Naive thymus-derived CD4-positive, alpha-beta T cell (primary cell): ENCODE results near the gene MSH5. TPM values are rescaled to one million over a fixed set of nuclear protein-coding genes. Genes with fewer than 3 reads are reported as not detected.

Experiments used
- ATAC-seq: fragments of 150-1000 bp; cut with Tn5 transposase; 2 replicates; pipeline ENCODE4 v1.10.0; 2021; ENCODE audit warnings: mild to moderate bottlenecking, moderate library complexity
- CTCF ChIA-PET: fragments of 350-600 bp; sonication (Branson Sonifier 250); formaldehyde crosslinking; loops from one replicate; lab custom pipeline; 2021; ENCODE audit warnings: antibody characterized with exemption; lab: Charles Lee
- POLR2A ChIA-PET: fragments of 350-600 bp; sonication (Branson Sonifier 250); formaldehyde crosslinking; loops from one replicate; lab custom pipeline; 2021; ENCODE audit warnings: antibody characterized with exemption, inconsistent platforms; lab: Charles Lee
- DNase-seq, 9 donors: peaks; one replicate each; pipeline versions ENCODE4 v3.0.0 to v3.0.0-alpha.2; 2020 to 2022; ENCODE audit warnings: mixed read lengths in 1 of 9
- H3K27ac ChIP-seq: one replicate; pipeline ENCODE4 v1.7.0; 2013; ENCODE audit warnings: mild to moderate bottlenecking, low read depth, low read length, moderate library complexity
- H3K27me3 ChIP-seq, 2 donors: one replicate each; pipeline ENCODE4 v1.7.0; 2013; ENCODE audit warnings: low read length in 2 of 2, mild to moderate bottlenecking in 2 of 2, moderate library complexity in 2 of 2; ENCODE audit not compliant: control insufficient read depth in 2 of 2, insufficient read depth in 2 of 2
- H3K36me3 ChIP-seq, 3 experiments: 1 replicate in 2 of 3; 2 replicates in 1 of 3; pipeline ENCODE4 v1.7.0; 2013; ENCODE audit warnings: low read length in 3 of 3, mild to moderate bottlenecking in 3 of 3, moderate library complexity in 1 of 3; ENCODE audit not compliant: insufficient read depth in 3 of 3, control insufficient read depth in 2 of 3
- H3K4me1 ChIP-seq, 2 donors: one replicate each; pipeline ENCODE4 v1.7.0; 2013; ENCODE audit warnings: low read length in 2 of 2, mild to moderate bottlenecking in 2 of 2, moderate library complexity in 1 of 2; ENCODE audit not compliant: control insufficient read depth in 2 of 2, insufficient read depth in 2 of 2
- H3K4me3 ChIP-seq: 2 replicates; pipeline ENCODE4 v1.7.0; 2013; ENCODE audit warnings: mild to moderate bottlenecking, low read length
- H3K9me3 ChIP-seq, 3 experiments: 1 replicate in 2 of 3; 2 replicates in 1 of 3; pipeline ENCODE4 v1.7.0; 2013; ENCODE audit warnings: low read length in 3 of 3; ENCODE audit not compliant: control insufficient read depth in 2 of 3
- H3K27ac Mint-ChIP-seq, 9 donors: one replicate each; pipeline ENCODE4 v1.8.0; 2020 to 2022; ENCODE audit warnings: mixed read lengths in 9 of 9, mild to moderate bottlenecking in 8 of 9, moderate library complexity in 5 of 9, inconsistent platforms in 2 of 9
- H3K27me3 Mint-ChIP-seq, 5 donors: one replicate each; pipeline ENCODE4 v1.8.0; 2021 to 2022; ENCODE audit warnings: mixed read lengths in 5 of 5, mild to moderate bottlenecking in 1 of 5
- H3K36me3 Mint-ChIP-seq, 5 donors: one replicate each; pipeline ENCODE4 v1.8.0; 2020 to 2022; ENCODE audit warnings: mixed read lengths in 5 of 5, mild to moderate bottlenecking in 3 of 5, inconsistent platforms in 1 of 5
- H3K4me1 Mint-ChIP-seq, 7 donors: one replicate each; pipeline ENCODE4 v1.8.0; 2020 to 2022; ENCODE audit warnings: mixed read lengths in 7 of 7, mild to moderate bottlenecking in 3 of 7, inconsistent platforms in 1 of 7
- H3K4me3 Mint-ChIP-seq, 10 donors: one replicate each; pipeline ENCODE4 v1.8.0; 2020 to 2022; ENCODE audit warnings: mild to moderate bottlenecking in 10 of 10, mixed read lengths in 10 of 10, moderate library complexity in 6 of 10, inconsistent platforms in 2 of 10
- H3K9me3 Mint-ChIP-seq, 11 donors: one replicate each; pipeline ENCODE4 v1.8.0; 2020 to 2022; ENCODE audit warnings: mixed read lengths in 11 of 11, mild to moderate bottlenecking in 4 of 11, inconsistent platforms in 1 of 11, moderate library complexity in 1 of 11
- intact Hi-C, 2 donors: fragments of 100-400 bp; cut with micrococcal nuclease; formaldehyde crosslinking; loops; one replicate each; pipeline ENCODE4 v1.15.1; 2023
- polyA plus RNA-seq, 2 donors: library from polyadenylated mRNA; unstranded; fragments of 300-500 nt; fragmentation: Illumina TruSeq; gene quantifications; one replicate each; pipeline ENCODE4 v1.2.3, GENCODE V29; 2021
- total RNA-seq, 6 experiments: library from RNA in 5 of 6; stranded (reverse) in 5 of 6; gene quantifications; 1 replicate in 5 of 6; 2 replicates in 1 of 6; pipeline ENCODE4 v1.2.3 and lab custom pipeline; 2021 to 2026

The MSH5 gene
- total and polyA plus RNA-seq, 7 experiments from 2014 or later = 0.51 to 52.2 (median 11.0) TPM

DNA sequence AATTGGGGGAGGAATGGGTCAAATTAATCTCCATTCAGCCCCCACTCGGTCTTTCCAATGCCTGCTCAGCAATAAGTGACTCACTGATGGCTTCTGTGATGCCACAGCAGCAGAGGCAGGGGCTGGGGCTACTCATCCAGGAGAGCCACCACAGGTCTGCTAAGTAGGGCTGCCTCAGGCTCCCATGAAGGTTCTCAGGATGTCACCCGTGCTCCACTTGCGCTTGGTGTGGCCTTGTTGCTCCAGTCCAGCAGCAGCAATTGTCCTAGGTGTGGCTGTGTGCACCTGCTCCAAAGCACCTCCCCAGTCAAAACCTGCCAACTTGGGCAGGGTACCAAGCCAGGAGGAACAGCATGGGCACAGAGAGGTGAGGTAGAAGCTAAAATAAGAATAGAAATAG is 17.6 kb upstream of the MSH5 start:
- Histone ChIP-seq H3K27ac (no peak overlapping the region), H3K36me3 (no peaks in the 10 kb centered on the region), H3K4me3 (no peak overlapping the region), H3K9me3 (no peaks in the 10 kb centered on the region), H3K27me3 (no peaks in the 10 kb centered on the region), H3K4me1 (peaks cover 0 to 2% of the 10 kb centered on the region in 2 donors)
- POLR2A ChIA-PET = no interaction called here
- H3K36me3 Mint-ChIP-seq = peaks cover 0 to 8% (median 0%) of the 10 kb centered on the region in 5 donors
- CTCF ChIA-PET = interaction anchor here (0.6 kb wide), 1 partner anchor 532 kb away, joined by 4 read pairs; no protein-coding TSS in a partner anchor
- ATAC-seq (no peak), DNase-seq (no peak)
- H3K9me3 Mint-ChIP-seq = no peaks in the 10 kb centered on the region
- H3K4me3 Mint-ChIP-seq = no peak overlapping the region
- H3K27ac Mint-ChIP-seq = no peak overlapping the region
- intact Hi-C loops = no loop called here
- peaks cover 0 to 6% (median 0%) of the 10 kb centered on the region in 5 donors for H3K27me3 Mint-ChIP-seq
- H3K4me1 Mint-ChIP-seq = peaks cover 20 to 31% (median 26%) of the 10 kb centered on the region in 7 donors

DNA sequence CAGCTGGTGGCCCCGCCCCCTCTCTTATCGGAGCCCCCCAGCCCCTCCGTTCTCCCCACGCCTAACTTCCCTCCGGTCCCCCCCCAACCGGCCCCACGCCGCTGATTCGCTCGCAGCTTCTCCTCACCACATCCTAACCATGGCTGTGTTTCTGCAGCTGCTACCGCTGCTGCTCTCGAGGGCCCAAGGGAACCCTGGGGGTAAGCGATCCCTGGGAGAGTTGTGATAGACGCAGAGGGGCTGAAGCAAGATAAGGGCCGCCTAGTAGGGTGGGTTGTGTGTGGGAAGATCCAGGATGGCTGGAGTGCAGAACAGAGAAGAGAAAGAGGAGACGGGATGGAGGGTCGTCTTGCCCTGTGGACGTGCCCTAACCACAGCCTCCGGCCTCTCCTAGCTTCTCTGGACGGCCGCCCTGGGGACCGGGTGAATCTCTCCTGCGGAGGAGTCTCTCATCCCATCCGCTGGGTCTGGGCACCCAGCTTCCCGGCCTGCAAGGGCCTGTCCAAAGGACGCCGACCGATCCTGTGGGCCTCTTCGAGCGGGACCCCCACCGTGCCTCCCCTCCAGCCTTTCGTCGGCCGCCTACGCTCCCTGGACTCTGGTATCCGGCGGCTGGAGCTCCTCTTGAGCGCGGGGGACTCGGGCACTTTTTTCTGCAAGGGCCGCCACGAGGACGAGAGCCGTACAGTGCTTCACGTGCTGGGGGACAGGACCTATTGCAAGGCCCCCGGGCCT is 16.4 kb upstream of the MSH5 start, which contains the start of gene MPIG6B:
Gene MPIG6B (plus strand): TSS at position 129 of the 735 bp plus-strand sequence. CDS start 11 bp downstream, at position 140.
- ChIA-PET CTCF (interaction anchor here (0.6 kb wide), 1 partner anchor 1839 kb away, joined by 3 read pairs; no protein-coding TSS in a partner anchor), POLR2A (interaction anchor here (0.7 to 1.0 kb wide), 3 partner anchors 9 to 49 kb away, joined by 4 read pairs; partner anchors contain the start of gene CLIC1)
- Histone ChIP-seq H3K27ac (no peak within 1 kb of the TSS), H3K36me3 (no peaks in the 10 kb centered on the region), H3K27me3 (no peaks in the 10 kb centered on the region), H3K9me3 (no peaks in the 10 kb centered on the region), H3K4me3 (no peak within 1 kb of the TSS), H3K4me1 (peaks cover 0 to 13% of the 10 kb centered on the region in 2 donors)
- DNase-seq = no peak
- peak within 1 kb of the TSS in 2 of 9 donors; percentile 45 to 84 for H3K27ac Mint-ChIP-seq
- peaks cover 0 to 13% (median 0%) of the 10 kb centered on the region in 5 donors for H3K36me3 Mint-ChIP-seq
- H3K4me3 Mint-ChIP-seq = peak within 1 kb of the TSS in 5 of 10 donors; percentile 4 to 64 (median 44)
- H3K9me3 Mint-ChIP-seq = no peaks in the 10 kb centered on the region
- peaks cover 0 to 6% (median 0%) of the 10 kb centered on the region in 5 donors for H3K27me3 Mint-ChIP-seq
- no peak for ATAC-seq
- peaks cover 27 to 41% (median 31%) of the 10 kb centered on the region in 7 donors for H3K4me1 Mint-ChIP-seq
- intact Hi-C loops = no loop called here

DNA sequence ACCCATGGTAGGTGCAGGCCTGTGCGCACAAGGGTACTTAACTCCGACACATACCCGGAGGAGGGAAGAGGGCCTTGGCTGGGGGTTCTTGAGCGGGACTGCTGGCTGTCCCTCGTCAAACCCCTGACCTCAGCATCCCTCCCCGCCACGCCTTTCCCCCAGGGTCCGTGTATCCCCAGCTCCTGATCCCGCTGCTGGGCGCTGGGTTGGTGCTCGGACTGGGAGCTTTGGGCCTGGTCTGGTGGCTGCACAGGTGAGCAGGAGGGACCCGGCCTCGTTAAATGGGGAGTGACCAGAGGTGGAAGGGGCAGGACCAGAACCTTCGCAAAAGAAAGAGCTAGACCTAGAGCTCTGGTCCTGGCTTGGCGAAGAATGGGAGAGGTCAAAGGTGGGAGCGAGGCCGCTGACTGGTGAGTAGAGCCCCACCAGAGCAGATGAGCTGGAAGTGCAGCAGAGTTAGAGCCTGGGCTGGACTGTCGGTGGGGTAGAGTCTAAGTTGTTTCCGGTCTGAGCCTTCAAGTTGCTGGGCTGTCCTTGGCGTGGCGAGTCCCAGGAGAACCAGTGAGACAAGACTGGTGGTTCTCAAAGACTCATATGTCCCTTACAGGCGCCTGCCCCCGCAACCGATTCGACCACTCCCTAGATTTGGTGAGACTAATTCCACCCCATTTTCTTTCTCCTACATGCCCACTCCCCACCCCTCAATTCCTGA is 15.7 kb upstream of the MSH5 start:
- Mint-ChIP-seq H3K36me3 (peaks cover 0 to 15% (median 0%) of the 10 kb centered on the region in 5 donors), H3K4me3 (peak overlapping the region in 2 of 10 donors; percentile 4 to 44), H3K4me1 (peaks cover 28 to 48% (median 36%) of the 10 kb centered on the region in 7 donors), H3K27ac (peak overlapping the region in 1 of 9 donors; percentile 62), H3K27me3 (peaks cover 0 to 6% (median 0%) of the 10 kb centered on the region in 5 donors), H3K9me3 (no peaks in the 10 kb centered on the region)
- Histone ChIP-seq H3K4me1 (peaks cover 4 to 13% of the 10 kb centered on the region in 2 donors), H3K4me3 (no peak overlapping the region), H3K36me3 (no peaks in the 10 kb centered on the region), H3K9me3 (no peaks in the 10 kb centered on the region), H3K27ac (no peak overlapping the region), H3K27me3 (no peaks in the 10 kb centered on the region)
- DNase-seq = no peak
- no peak for ATAC-seq
- POLR2A ChIA-PET = interaction anchor here (0.7 kb wide), 3 partner anchors 12 to 1121 kb away, joined by 3 to 4 read pairs (median 4); partner anchors contain the start of gene CLIC1
- CTCF ChIA-PET = interaction anchor here (0.6 kb wide), 2 partner anchors 107 to 1838 kb away, joined by 3 read pairs; no protein-coding TSS in a partner anchor
- intact Hi-C loops = no loop called here

DNA sequence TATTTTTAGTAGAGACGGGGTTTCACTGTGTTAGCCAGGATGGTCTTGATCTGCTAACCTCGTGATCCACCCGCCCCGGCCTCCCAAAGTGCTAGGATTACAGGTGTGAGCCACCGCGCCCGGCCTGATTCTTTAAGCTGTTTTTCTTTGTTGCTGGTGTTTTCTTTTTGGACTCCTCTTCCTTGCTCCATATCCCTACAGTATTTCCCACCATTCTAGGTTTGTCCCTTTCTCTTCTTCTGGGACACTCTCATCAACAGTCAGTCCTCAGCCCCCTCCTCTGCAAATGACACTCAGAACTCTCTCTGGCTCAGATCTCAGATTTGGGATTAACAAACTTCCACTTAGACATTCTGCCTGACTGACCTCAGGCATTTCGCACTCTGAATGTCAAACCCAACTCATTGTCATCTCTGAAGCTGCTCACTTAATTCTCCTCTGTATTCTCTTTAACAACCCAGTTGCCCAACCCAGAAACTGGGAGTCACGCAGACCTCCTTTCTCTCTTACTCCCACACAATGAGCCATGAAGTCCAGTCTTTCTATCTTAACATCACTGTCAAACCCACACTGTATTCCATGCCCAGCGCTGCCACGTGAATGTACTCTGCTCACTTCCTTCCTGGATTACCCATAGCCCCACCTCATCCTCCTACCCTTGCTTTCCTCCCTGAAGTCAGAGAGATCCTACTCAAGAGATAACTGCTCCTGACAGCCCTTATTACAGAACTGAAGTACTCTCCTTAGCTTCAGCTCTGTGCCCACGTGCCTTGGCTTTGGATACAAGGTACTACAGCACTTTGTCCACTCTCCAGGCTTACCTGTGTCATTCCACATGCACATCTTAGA is 14.1 kb upstream of the MSH5 start:
- H3K9me3 ChIP-seq = no peaks in the 10 kb centered on the region
- intact Hi-C loops = no loop called here
- H3K27me3 ChIP-seq = no peaks in the 10 kb centered on the region
- H3K27ac Mint-ChIP-seq = peak overlapping the region in 5 of 9 donors; percentile 7 to 25 (median 9)
- peak overlapping the region in 2 of 10 donors; percentile 1 to 20 for H3K4me3 Mint-ChIP-seq
- POLR2A ChIA-PET = interaction anchor here (0.6 to 1.3 kb wide), 3 partner anchors 10 to 144 kb away, joined by 3 read pairs; no protein-coding TSS in a partner anchor
- DNase-seq (no peak), ATAC-seq (no peak)
- no peaks in the 10 kb centered on the region for H3K36me3 ChIP-seq
- peaks cover 28 to 58% (median 45%) of the 10 kb centered on the region in 7 donors for H3K4me1 Mint-ChIP-seq
- H3K27me3 Mint-ChIP-seq = peaks cover 0 to 2% (median 0%) of the 10 kb centered on the region in 5 donors
- no peak overlapping the region for H3K4me3 ChIP-seq
- no peaks in the 10 kb centered on the region for H3K9me3 Mint-ChIP-seq
- CTCF ChIA-PET = interaction anchor here (0.8 to 1.2 kb wide), 2 partner anchors 8 to 53 kb away, joined by 3 read pairs; no protein-coding TSS in a partner anchor
- H3K27ac ChIP-seq = no peak overlapping the region
- peaks cover 9 to 13% of the 10 kb centered on the region in 2 donors for H3K4me1 ChIP-seq
- peaks cover 0 to 19% (median 0%) of the 10 kb centered on the region in 5 donors for H3K36me3 Mint-ChIP-seq

DNA sequence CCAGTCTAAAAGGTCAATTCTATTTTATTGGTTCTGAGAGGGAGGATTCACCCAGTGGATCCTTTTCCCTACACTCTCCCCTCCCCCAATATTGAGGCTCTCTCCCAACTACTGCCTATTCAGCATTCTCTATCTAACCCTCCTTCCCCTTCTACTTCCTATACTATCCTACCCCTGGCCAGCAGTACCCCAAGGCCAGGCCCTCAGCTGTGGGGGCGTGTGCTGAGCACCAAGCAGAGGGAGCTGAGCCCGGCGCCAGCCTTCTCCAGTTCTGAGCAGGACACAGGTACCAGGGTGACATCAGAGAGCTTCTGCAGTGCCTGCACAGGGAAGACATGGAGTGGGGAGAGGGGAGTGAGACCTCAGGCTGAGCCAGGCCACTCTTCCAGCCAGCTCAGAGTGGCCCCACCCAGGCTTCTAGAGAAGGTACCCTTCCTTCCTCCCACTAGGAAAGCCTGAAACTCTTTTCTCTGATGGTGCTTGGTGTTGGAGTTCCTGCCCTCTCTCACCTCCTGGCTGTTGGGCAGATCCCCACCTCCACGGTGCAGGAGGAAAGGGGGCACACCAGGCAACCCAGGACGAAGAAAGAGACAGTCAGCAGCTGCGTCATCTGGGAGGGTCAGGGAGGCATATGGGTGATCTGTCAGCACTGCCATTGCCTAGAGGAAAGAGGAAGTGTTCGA is 12.6 kb upstream of the MSH5 start:
- Histone ChIP-seq H3K36me3 (peaks cover 4 to 9% (median 7%) of the 10 kb centered on the region in 3 experiments), H3K27me3 (no peaks in the 10 kb centered on the region), H3K9me3 (no peaks in the 10 kb centered on the region), H3K4me1 (peaks cover 9 to 13% of the 10 kb centered on the region in 2 donors), H3K4me3 (no peak overlapping the region), H3K27ac (no peak overlapping the region)
- POLR2A ChIA-PET = interaction anchor here (0.5 to 2.0 kb wide), 7 partner anchors 11 to 112 kb away, joined by 3 to 7 read pairs (median 4); partner anchors contain the start of gene LSM2
- Mint-ChIP-seq H3K4me3 (peak overlapping the region; percentile 51 to 81 (median 65)), H3K27me3 (no peaks in the 10 kb centered on the region), H3K36me3 (peaks cover 0 to 25% (median 5%) of the 10 kb centered on the region in 5 donors), H3K27ac (peak overlapping the region; percentile 1 to 85 (median 63)), H3K4me1 (peaks cover 28 to 58% (median 48%) of the 10 kb centered on the region in 7 donors), H3K9me3 (no peaks in the 10 kb centered on the region)
- peak; percentile 67 for ATAC-seq
- intact Hi-C loops = no loop called here
- CTCF ChIA-PET = interaction anchor here (1.0 to 4.2 kb wide), 5 partner anchors 9 to 103 kb away, joined by 3 to 30 read pairs (median 13); partner anchors contain the start of genes MSH5 and VARS1
- DNase-seq = no peak
